MM.1S (cell line): ENCODE measurements around the gene HRH3.

Experiments used
- DNase-seq: peaks from one replicate; pipeline ENCODE4 v3.0.0-alpha.2; 2015
- H2AFZ ChIP-seq: fragments of 300-600 bp; sonication (generic); 2 replicates; pipeline ENCODE4 v1.6.0; 2016; ENCODE audit warnings: antibody characterized with exemption, low read length
- H3F3A ChIP-seq: fragments of 300-600 bp; sonication (generic); 2 replicates; pipeline ENCODE4 v1.6.1; 2016; ENCODE audit warnings: mild to moderate bottlenecking, antibody characterized with exemption, low read length, moderate library complexity, mixed read lengths; ENCODE audit not compliant: insufficient read depth
- H3K27ac ChIP-seq: fragments of 300-600 bp; sonication (generic); 2 replicates; pipeline ENCODE4 v1.5.1; 2016; ENCODE audit warnings: mild to moderate bottlenecking, low read length
- H3K27me3 ChIP-seq: fragments of 300-600 bp; sonication (generic); replicated peaks from 2 replicates; pipeline ENCODE4 v1.6.0; 2016; ENCODE audit warnings: low read length; ENCODE audit not compliant: insufficient read depth
- H3K36me3 ChIP-seq: fragments of 300-600 bp; sonication (generic); replicated peaks from 2 replicates; pipeline ENCODE4 v1.6.1; 2016; ENCODE audit warnings: mild to moderate bottlenecking, low read length, mixed read lengths; ENCODE audit not compliant: insufficient read depth
- H3K4me1 ChIP-seq: fragments of 300-600 bp; sonication (generic); 2 replicates; pipeline ENCODE4 v1.6.1; 2016; ENCODE audit warnings: low read length, mixed read lengths
- H3K4me2 ChIP-seq: fragments of 300-600 bp; sonication (generic); 2 replicates; pipeline ENCODE4 v1.6.0; 2016; ENCODE audit warnings: low read depth, low read length
- H3K4me3 ChIP-seq: fragments of 300-600 bp; sonication (generic); 2 replicates; pipeline ENCODE4 v1.5.1; 2016; ENCODE audit warnings: low read length, mixed read lengths
- H3K79me2 ChIP-seq: fragments of 300-600 bp; sonication (generic); 2 replicates; pipeline ENCODE4 v1.6.1; 2016; ENCODE audit warnings: mixed run types, low read length, mixed read lengths
- H3K9ac ChIP-seq: fragments of 300-600 bp; sonication (generic); 2 replicates; pipeline ENCODE4 v1.6.1; 2016; ENCODE audit warnings: low read length, mixed read lengths
- H3K9me2 ChIP-seq: fragments of 300-600 bp; sonication (generic); replicated peaks from 2 replicates; pipeline ENCODE4 v1.6.1; 2016; ENCODE audit warnings: mild to moderate bottlenecking, low read length, mixed read lengths; ENCODE audit not compliant: insufficient read depth
- H3K9me3 ChIP-seq: fragments of 300-600 bp; sonication (generic); replicated peaks from 2 replicates; pipeline ENCODE4 v1.6.1; 2016; ENCODE audit warnings: mild to moderate bottlenecking, low read length, mixed read lengths; ENCODE audit not compliant: insufficient read depth
- H4K20me1 ChIP-seq: fragments of 300-600 bp; sonication (generic); 2 replicates; pipeline ENCODE4 v1.6.1; 2016; ENCODE audit warnings: mild to moderate bottlenecking, low read length, moderate library complexity, mixed read lengths; ENCODE audit not compliant: insufficient read depth
- EZH2 ChIP-seq: fragments of 300-600 bp; sonication (generic); optimal IDR thresholded peaks from 2 replicates; pipeline ENCODE3; 2017; ENCODE audit warnings: low read depth, mild to moderate bottlenecking, antibody characterized with exemption, low read length, mixed read lengths
- EZH2phosphoT487 ChIP-seq: fragments of 300-600 bp; sonication (generic); IDR thresholded peaks from 2 replicates; pipeline ENCODE4 v1.6.1; 2018; ENCODE audit warnings: antibody characterized with exemption, low read length
- TF ChIP-seq, protein P1 (sequence below): fragments of 300-600 bp; sonication (generic); IDR thresholded peaks from 2 replicates; pipeline ENCODE4 v1.5.1; 2016; ENCODE audit warnings: antibody characterized with exemption, low read length, mixed read lengths

HRH3 gene

DNA sequence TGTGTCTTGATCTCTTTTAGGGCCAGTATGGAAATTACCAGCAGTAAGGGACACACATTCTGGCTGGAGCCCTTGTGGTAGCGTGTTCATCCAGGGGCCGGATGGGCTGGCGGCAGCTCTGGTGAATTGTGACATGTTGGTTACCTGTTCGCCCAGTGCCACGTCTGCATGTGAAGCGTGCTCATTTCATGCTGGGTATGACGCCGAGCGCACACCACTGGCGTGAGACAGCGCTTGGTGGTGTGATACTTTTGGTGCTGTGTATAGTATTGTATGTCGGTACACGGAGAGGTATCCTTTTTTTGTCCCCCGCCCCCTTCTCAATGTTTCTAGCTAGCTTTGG is 40.9 kb downstream of the HRH3 start:
- no peaks in the 10 kb centered on the region for H3K27me3 ChIP-seq
- H3F3A ChIP-seq, result peaks cover 10% of the 10 kb centered on the region
- no peak overlapping the region for H3K4me2 ChIP-seq
- H2AFZ ChIP-seq, result no peak overlapping the region
- H3K9ac ChIP-seq, result no peak overlapping the region
- no peak for DNase-seq
- H3K36me3 ChIP-seq, result no peaks in the 10 kb centered on the region
- no peak overlapping the region for H3K27ac ChIP-seq
- H3K79me2 ChIP-seq, result peaks cover 21% of the 10 kb centered on the region
- no peaks in the 10 kb centered on the region for H4K20me1 ChIP-seq
- TF ChIP-seq EZH2phosphoT487, result no peak
- TF ChIP-seq EZH2, result no peak
- TF ChIP-seq, protein P1, sequence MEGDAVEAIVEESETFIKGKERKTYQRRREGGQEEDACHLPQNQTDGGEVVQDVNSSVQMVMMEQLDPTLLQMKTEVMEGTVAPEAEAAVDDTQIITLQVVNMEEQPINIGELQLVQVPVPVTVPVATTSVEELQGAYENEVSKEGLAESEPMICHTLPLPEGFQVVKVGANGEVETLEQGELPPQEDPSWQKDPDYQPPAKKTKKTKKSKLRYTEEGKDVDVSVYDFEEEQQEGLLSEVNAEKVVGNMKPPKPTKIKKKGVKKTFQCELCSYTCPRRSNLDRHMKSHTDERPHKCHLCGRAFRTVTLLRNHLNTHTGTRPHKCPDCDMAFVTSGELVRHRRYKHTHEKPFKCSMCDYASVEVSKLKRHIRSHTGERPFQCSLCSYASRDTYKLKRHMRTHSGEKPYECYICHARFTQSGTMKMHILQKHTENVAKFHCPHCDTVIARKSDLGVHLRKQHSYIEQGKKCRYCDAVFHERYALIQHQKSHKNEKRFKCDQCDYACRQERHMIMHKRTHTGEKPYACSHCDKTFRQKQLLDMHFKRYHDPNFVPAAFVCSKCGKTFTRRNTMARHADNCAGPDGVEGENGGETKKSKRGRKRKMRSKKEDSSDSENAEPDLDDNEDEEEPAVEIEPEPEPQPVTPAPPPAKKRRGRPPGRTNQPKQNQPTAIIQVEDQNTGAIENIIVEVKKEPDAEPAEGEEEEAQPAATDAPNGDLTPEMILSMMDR, result no peak
- no peak overlapping the region for H3K4me3 ChIP-seq
- no peaks in the 10 kb centered on the region for H3K9me3 ChIP-seq
- H3K4me1 ChIP-seq, result peaks cover 8% of the 10 kb centered on the region
- H3K9me2 ChIP-seq, result no peaks in the 10 kb centered on the region

GRCh38 chr20:62178316-62179161 is 41.5 kb downstream of the HRH3 start:
- Histone ChIP-seq H3K4me2 (no peak overlapping the region), H2AFZ (no peak overlapping the region), H3K27me3 (no peaks in the 10 kb centered on the region), H4K20me1 (no peaks in the 10 kb centered on the region), H3K4me3 (no peak overlapping the region), H3K9me2 (no peaks in the 10 kb centered on the region), H3F3A (peaks cover 10% of the 10 kb centered on the region), H3K36me3 (no peaks in the 10 kb centered on the region), H3K9me3 (no peaks in the 10 kb centered on the region), H3K79me2 (peaks cover 15% of the 10 kb centered on the region), H3K9ac (no peak overlapping the region), H3K27ac (no peak overlapping the region), H3K4me1 (peaks cover 8% of the 10 kb centered on the region)
- DNase-seq, result no peak
- TF ChIP-seq, protein P1, result no peak
- TF ChIP-seq EZH2 (no peak), EZH2phosphoT487 (no peak)

- DNase-seq, result no peak
- Histone ChIP-seq H3F3A (peaks cover 6% of the 10 kb centered on the region; the same call in 1 of the 2 replicates), H3K27ac (no peak overlapping the region), H3K9me2 (no peaks in the 10 kb centered on the region), H3K4me1 (peaks cover 8% of the 10 kb centered on the region), H3K4me2 (no peak overlapping the region), H3K4me3 (no peak overlapping the region), H3K9ac (no peak overlapping the region), H3K9me3 (no peaks in the 10 kb centered on the region), H3K79me2 (0 out of 2 replicates have a peak, but pooled peaks cover 6% of the 10 kb centered on the region), H4K20me1 (no peaks in the 10 kb centered on the region), H3K36me3 (no peaks in the 10 kb centered on the region), H2AFZ (no peak overlapping the region), H3K27me3 (no peaks in the 10 kb centered on the region)
- TF ChIP-seq EZH2 (no peak), EZH2phosphoT487 (no peak)
- TF ChIP-seq, protein P1, result no peak
Observed at GRCh38 chr20:62177307-62177706, 42.8 kb downstream of the HRH3 start.
